Nephron (organoid): ENCODE data around the gene USB1.

Experiments
- H3K27ac Mint-ChIP-seq, 3 experiments: 2 replicates each; pipeline ENCODE4 v1.8.0; 2020; ENCODE audit warnings: mixed read lengths in 3 of 3, mild to moderate bottlenecking in 2 of 3, moderate library complexity in 1 of 3
- H3K27me3 Mint-ChIP-seq: 2 replicates; pipeline ENCODE4 v1.8.0; 2021; ENCODE audit warnings: low read depth, mild to moderate bottlenecking, moderate library complexity, mixed read lengths
- H3K36me3 Mint-ChIP-seq: 2 replicates; pipeline ENCODE4 v1.8.0; 2020; ENCODE audit warnings: low read depth, mixed read lengths
- H3K4me1 Mint-ChIP-seq: 2 replicates; pipeline ENCODE4 v1.8.0; 2020; ENCODE audit warnings: mixed read lengths
- H3K4me3 Mint-ChIP-seq, 3 experiments: 2 replicates each; pipeline ENCODE4 v1.8.0; 2020; ENCODE audit warnings: mild to moderate bottlenecking in 3 of 3, mixed read lengths in 3 of 3, moderate library complexity in 2 of 3
- H3K9me3 Mint-ChIP-seq: 2 replicates; pipeline ENCODE4 v1.8.0; 2020; ENCODE audit warnings: mixed read lengths
- TF ChIP-seq, protein P1 (sequence below), 3 experiments: fragments of 200-600 bp; sonication (generic); IDR thresholded peaks; one replicate each; pipeline ENCODE4 v1.5.0; 2021; ENCODE audit warnings: antibody characterized with exemption in 3 of 3; ENCODE audit not compliant: unreplicated experiment in 3 of 3

The USB1 gene

DNA sequence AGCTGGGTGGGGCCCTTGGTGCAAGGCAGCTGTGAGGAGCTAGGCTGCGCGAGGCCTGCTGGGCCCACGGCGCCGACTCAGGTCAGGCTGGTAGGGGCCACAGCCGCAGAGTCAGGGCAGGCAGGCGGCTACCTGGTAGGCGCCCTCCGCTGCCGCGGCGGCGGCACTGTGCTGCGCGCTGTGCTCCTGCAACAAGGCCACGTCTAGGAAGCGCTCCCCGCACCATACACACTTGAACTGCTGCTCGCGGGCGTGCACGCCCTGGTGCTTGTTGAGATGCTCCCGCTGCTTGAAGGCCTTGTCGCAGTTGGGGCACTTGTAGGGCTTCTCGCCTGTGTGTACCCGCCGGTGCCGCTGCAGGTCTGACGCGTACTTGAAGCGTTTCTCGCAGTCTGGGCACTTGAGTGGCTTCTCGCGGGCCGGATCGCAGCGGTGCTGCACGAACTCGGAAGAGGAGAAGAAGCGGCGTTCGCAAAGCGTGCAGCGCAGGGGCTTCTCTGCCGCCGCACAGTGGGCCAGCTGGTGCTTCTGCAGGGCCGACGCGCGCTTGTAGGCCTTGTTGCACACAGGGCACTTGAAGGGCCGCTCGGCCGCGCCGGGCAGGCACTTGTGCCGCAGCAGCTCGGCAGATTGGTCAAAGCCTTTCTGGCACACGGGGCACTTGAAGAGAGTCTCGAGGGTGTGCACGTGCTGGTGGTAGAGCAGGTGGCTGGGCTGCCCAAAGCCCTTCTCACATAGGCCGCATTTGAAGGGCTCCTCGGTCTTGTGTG lies 4.6 kb upstream of the USB1 start:
- H3K36me3 Mint-ChIP-seq, result peaks cover 18% of the 10 kb centered on the region
- no peaks in the 10 kb centered on the region for H3K27me3 Mint-ChIP-seq
- TF ChIP-seq, protein P1, sequence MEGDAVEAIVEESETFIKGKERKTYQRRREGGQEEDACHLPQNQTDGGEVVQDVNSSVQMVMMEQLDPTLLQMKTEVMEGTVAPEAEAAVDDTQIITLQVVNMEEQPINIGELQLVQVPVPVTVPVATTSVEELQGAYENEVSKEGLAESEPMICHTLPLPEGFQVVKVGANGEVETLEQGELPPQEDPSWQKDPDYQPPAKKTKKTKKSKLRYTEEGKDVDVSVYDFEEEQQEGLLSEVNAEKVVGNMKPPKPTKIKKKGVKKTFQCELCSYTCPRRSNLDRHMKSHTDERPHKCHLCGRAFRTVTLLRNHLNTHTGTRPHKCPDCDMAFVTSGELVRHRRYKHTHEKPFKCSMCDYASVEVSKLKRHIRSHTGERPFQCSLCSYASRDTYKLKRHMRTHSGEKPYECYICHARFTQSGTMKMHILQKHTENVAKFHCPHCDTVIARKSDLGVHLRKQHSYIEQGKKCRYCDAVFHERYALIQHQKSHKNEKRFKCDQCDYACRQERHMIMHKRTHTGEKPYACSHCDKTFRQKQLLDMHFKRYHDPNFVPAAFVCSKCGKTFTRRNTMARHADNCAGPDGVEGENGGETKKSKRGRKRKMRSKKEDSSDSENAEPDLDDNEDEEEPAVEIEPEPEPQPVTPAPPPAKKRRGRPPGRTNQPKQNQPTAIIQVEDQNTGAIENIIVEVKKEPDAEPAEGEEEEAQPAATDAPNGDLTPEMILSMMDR (IDR thresholded peaks at IDR 0.05; ENCODE audit: unreplicated experiment in 3 of 3), result no peak
- H3K9me3 Mint-ChIP-seq, result no peaks in the 10 kb centered on the region
- peaks cover 13% of the 10 kb centered on the region for H3K4me1 Mint-ChIP-seq
- no peak overlapping the region for H3K4me3 Mint-ChIP-seq
- H3K27ac Mint-ChIP-seq, result no peak overlapping the region

- peaks cover 13% of the 10 kb centered on the region for H3K4me1 Mint-ChIP-seq
- no peak overlapping the region for H3K27ac Mint-ChIP-seq
- H3K27me3 Mint-ChIP-seq, result no peaks in the 10 kb centered on the region
- TF ChIP-seq, protein P1 (IDR thresholded peaks at IDR 0.05; ENCODE audit: unreplicated experiment in 3 of 3), result no peak
- peaks cover 18% of the 10 kb centered on the region for H3K36me3 Mint-ChIP-seq
- no peaks in the 10 kb centered on the region for H3K9me3 Mint-ChIP-seq
- peak overlapping the region; percentile 60 to 68 (median 60) for H3K4me3 Mint-ChIP-seq
These were observed 4.1 kb upstream of the USB1 start for GRCh38 chr16:57997176-57997527.

GRCh38 chr16:57997528-57998265 lies 3.5 kb upstream of the USB1 start:
- no peaks in the 10 kb centered on the region for H3K9me3 Mint-ChIP-seq
- TF ChIP-seq, protein P1 (IDR thresholded peaks at IDR 0.05; ENCODE audit: unreplicated experiment in 3 of 3), result no peak
- peak overlapping the region; percentile 60 to 81 (median 78) for H3K4me3 Mint-ChIP-seq
- H3K27ac Mint-ChIP-seq, result no peak overlapping the region
- peaks cover 18% of the 10 kb centered on the region for H3K36me3 Mint-ChIP-seq
- peaks cover 13% of the 10 kb centered on the region for H3K4me1 Mint-ChIP-seq
- H3K27me3 Mint-ChIP-seq, result no peaks in the 10 kb centered on the region

- peaks cover 13% of the 10 kb centered on the region for H3K4me1 Mint-ChIP-seq
- H3K36me3 Mint-ChIP-seq, result peaks cover 18% of the 10 kb centered on the region
- TF ChIP-seq, protein P1 (IDR thresholded peaks at IDR 0.05; ENCODE audit: unreplicated experiment in 3 of 3), result no peak
- H3K27ac Mint-ChIP-seq, result no peak overlapping the region
- peak overlapping the region; percentile 78 to 91 (median 90) for H3K4me3 Mint-ChIP-seq
- no peaks in the 10 kb centered on the region for H3K9me3 Mint-ChIP-seq
- H3K27me3 Mint-ChIP-seq, result no peaks in the 10 kb centered on the region
These were observed 2.7 kb upstream of the USB1 start for GRCh38 chr16:57998486-57998885.

DNA sequence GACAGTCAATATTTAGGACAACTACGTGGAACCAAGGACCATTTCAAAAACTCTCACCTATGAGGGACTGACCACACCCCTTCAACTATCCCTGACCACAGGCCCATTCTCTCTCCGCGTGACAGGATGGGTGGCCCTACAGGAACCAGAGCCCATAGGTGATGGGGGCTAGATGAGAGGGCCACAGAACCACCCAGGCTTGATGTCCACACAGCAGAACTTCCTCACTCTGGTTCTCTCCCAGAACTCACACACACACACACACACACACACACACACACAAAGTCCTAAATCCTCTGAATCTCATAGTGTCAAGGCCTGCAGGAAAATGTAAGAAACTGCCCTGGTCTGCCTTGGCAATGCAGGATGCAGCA lies 2.2 kb upstream of the USB1 start:
- no peaks in the 10 kb centered on the region for H3K27me3 Mint-ChIP-seq
- H3K4me1 Mint-ChIP-seq, result peaks cover 13% of the 10 kb centered on the region
- peaks cover 18% of the 10 kb centered on the region for H3K36me3 Mint-ChIP-seq
- H3K9me3 Mint-ChIP-seq, result no peaks in the 10 kb centered on the region
- peak overlapping the region; percentile 78 to 91 (median 90) for H3K4me3 Mint-ChIP-seq
- TF ChIP-seq, protein P1 (IDR thresholded peaks at IDR 0.05; ENCODE audit: unreplicated experiment in 3 of 3), result no peak
- H3K27ac Mint-ChIP-seq, result peak overlapping the region; percentile 20 to 89 (median 76)
